PC-3 (cell line): ENCODE data around the gene LLGL2. TPM values are rescaled to one million over a fixed set of nuclear protein-coding genes. Genes with fewer than 3 reads are reported as not detected.
A peak's percentile ranks its signal among the peaks of the same experiment; 100 is the strongest.

Source experiments
- ATAC-seq: fragments of 200-7000 bp; cut with Tn5 transposase; 2 replicates; pipeline ENCODE4 v1.9.1; 2020; ENCODE audit warnings: mild to moderate bottlenecking, moderate library complexity
- BruUV-seq: library from RNA; stranded (reverse); fragments of 400-500 nt; replicated peaks from 2 replicates; lab custom pipeline; 2021; lab: Mats Ljungman, UMichigan
- CTCF ChIA-PET: fragments of 300-600 bp; sonication (Branson Sonifier 250); formaldehyde crosslinking; loops from one replicate; lab custom pipeline; 2022; ENCODE audit warnings: antibody characterized with exemption; lab: Charles Lee
- POLR2A ChIA-PET: fragments of 300-600 bp; sonication (Branson Sonifier 250); formaldehyde crosslinking; loops from one replicate; lab custom pipeline; 2022; ENCODE audit warnings: antibody characterized with exemption; ENCODE audit not compliant: unreplicated experiment; lab: Charles Lee
- DNase-seq: peaks from one replicate; pipeline ENCODE4 v3.0.0-alpha.2; 2015
- H2AFZ ChIP-seq: fragments of 300-600 bp; sonication (generic); 2 replicates; pipeline ENCODE4 v1.6.0; 2016; ENCODE audit warnings: antibody characterized with exemption, low read length
- H3F3A ChIP-seq: fragments of 300-600 bp; sonication (generic); one replicate; pipeline ENCODE4 v1.6.0; 2017; ENCODE audit warnings: antibody characterized with exemption, low read length, control low read depth, mild to moderate bottlenecking; ENCODE audit not compliant: unreplicated experiment
- H3K27ac ChIP-seq: fragments of 300-600 bp; sonication (generic); 2 replicates; pipeline ENCODE4 v1.5.1; 2016; ENCODE audit warnings: mild to moderate bottlenecking, low read length
- H3K27me3 ChIP-seq: fragments of 300-600 bp; sonication (generic); 2 replicates; pipeline ENCODE4 v1.6.1; 2016; ENCODE audit warnings: low read length, mixed read lengths
- H3K36me3 ChIP-seq: fragments of 300-600 bp; sonication (generic); 2 replicates; pipeline ENCODE4 v1.6.1; 2016; ENCODE audit warnings: low read depth, mixed run types, low read length, mixed read lengths
- H3K4me1 ChIP-seq: fragments of 300-600 bp; sonication (generic); 2 replicates; pipeline ENCODE4 v1.5.1; 2016; ENCODE audit warnings: low read length; ENCODE audit not compliant: insufficient read depth
- H3K4me2 ChIP-seq: fragments of 300-600 bp; sonication (generic); 2 replicates; pipeline ENCODE4 v1.6.0; 2016; ENCODE audit warnings: low read length
- H3K4me3 ChIP-seq: fragments of 300-600 bp; sonication (generic); 2 replicates; pipeline ENCODE4 v1.5.1; 2016; ENCODE audit warnings: mild to moderate bottlenecking, low read length, mixed read lengths
- H3K79me2 ChIP-seq: fragments of 300-600 bp; sonication (generic); 2 replicates; pipeline ENCODE4 v1.6.1; 2017; ENCODE audit warnings: low read length, mixed read lengths
- H3K9ac ChIP-seq: fragments of 300-600 bp; sonication (generic); 2 replicates; pipeline ENCODE4 v1.6.0; 2016; ENCODE audit warnings: mild to moderate bottlenecking, low read length
- H3K9me2 ChIP-seq: fragments of 300-600 bp; sonication (generic); replicated peaks from 2 replicates; pipeline ENCODE4 v1.6.1; 2016; ENCODE audit warnings: mixed run types, low read length, mixed read lengths
- H3K9me3 ChIP-seq: fragments of 300-600 bp; sonication (generic); 2 replicates; pipeline ENCODE4 v1.6.1; 2016; ENCODE audit warnings: low read length, mixed read lengths
- H4K20me1 ChIP-seq: fragments of 300-600 bp; sonication (generic); 2 replicates; pipeline ENCODE4 v1.6.1; 2016; ENCODE audit warnings: low read length, mixed read lengths
- EZH2 ChIP-seq: fragments of 300-600 bp; sonication (generic); IDR thresholded peaks from one replicate; pipeline ENCODE4 v1.6.1; 2017; ENCODE audit warnings: antibody characterized with exemption, mild to moderate bottlenecking, low read length; ENCODE audit not compliant: unreplicated experiment
- EZH2phosphoT487 ChIP-seq: fragments of 300-600 bp; sonication (generic); IDR thresholded peaks from 2 replicates; pipeline ENCODE4 v1.6.1; 2018; ENCODE audit warnings: mild to moderate bottlenecking, antibody characterized with exemption, low read length, borderline replicate concordance
- intact Hi-C: fragments of 100-400 bp; cut with micrococcal nuclease; formaldehyde crosslinking; loops from 2 replicates; pipeline ENCODE4 v1.9.0; 2023
- total RNA-seq: library from RNA; depleted of rRNA; stranded (reverse); fragments of >200 nt; gene quantifications from 2 replicates; pipeline ENCODE4 v1.2.3, GENCODE V29; 2014
- TF ChIP-seq, protein P1 (sequence below): fragments of 300-600 bp; sonication (generic); conservative IDR thresholded peaks from 2 replicates; pipeline ENCODE4 v1.5.1; 2017; ENCODE audit warnings: antibody characterized with exemption, low read depth, mild to moderate bottlenecking, low read length

The LLGL2 gene
- total RNA-seq, 1 experiment from 2014 or later, result 92.9 TPM

- H3K36me3 ChIP-seq, result no peaks in the 10 kb centered on the region; the same call in 1 of the 2 replicates
- H3K27ac ChIP-seq, result no peak within 1 kb of the TSS
- no peaks in the 10 kb centered on the region for H3F3A ChIP-seq
- no peaks in the 10 kb centered on the region for H3K9me2 ChIP-seq
- BruUV-seq, result no TSS peak
- peaks cover 57% of the 10 kb centered on the region for H3K79me2 ChIP-seq
- no peaks in the 10 kb centered on the region for H3K9me3 ChIP-seq
- DNase-seq (peak; percentile 90), ATAC-seq (peak; percentile 75)
- H3K27me3 ChIP-seq, result no peaks in the 10 kb centered on the region
- intact Hi-C loops, result loop anchor here (2.0 to 5.0 kb wide), 3 partner anchors 47 to 116 kb away; partner anchors contain the start of genes SMIM5 and TMEM94
- ChIA-PET CTCF (interaction anchor here (0.6 to 3.1 kb wide), 12 partner anchors 9 to 245 kb away, joined by 3 to 18 read pairs (median 5); partner anchors contain the start of genes LLGL2, MIF4GD and TMEM94), POLR2A (interaction anchor here (0.6 to 0.7 kb wide), 4 partner anchors 9 to 91 kb away, joined by 3 to 7 read pairs (median 5); no protein-coding TSS in a partner anchor)
- peak within 1 kb of the TSS; percentile 73 for H3K9ac ChIP-seq
- H4K20me1 ChIP-seq, result peaks cover 23% of the 10 kb centered on the region
- H3K4me3 ChIP-seq, result peak within 1 kb of the TSS; percentile 84
- TF ChIP-seq, protein P1, sequence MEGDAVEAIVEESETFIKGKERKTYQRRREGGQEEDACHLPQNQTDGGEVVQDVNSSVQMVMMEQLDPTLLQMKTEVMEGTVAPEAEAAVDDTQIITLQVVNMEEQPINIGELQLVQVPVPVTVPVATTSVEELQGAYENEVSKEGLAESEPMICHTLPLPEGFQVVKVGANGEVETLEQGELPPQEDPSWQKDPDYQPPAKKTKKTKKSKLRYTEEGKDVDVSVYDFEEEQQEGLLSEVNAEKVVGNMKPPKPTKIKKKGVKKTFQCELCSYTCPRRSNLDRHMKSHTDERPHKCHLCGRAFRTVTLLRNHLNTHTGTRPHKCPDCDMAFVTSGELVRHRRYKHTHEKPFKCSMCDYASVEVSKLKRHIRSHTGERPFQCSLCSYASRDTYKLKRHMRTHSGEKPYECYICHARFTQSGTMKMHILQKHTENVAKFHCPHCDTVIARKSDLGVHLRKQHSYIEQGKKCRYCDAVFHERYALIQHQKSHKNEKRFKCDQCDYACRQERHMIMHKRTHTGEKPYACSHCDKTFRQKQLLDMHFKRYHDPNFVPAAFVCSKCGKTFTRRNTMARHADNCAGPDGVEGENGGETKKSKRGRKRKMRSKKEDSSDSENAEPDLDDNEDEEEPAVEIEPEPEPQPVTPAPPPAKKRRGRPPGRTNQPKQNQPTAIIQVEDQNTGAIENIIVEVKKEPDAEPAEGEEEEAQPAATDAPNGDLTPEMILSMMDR, result no peak
- TF ChIP-seq EZH2phosphoT487 (no peak), EZH2 (no peak)
- H3K4me2 ChIP-seq, result peak within 1 kb of the TSS; percentile 95
- peaks cover 47% of the 10 kb centered on the region for H3K4me1 ChIP-seq
- H2AFZ ChIP-seq, result peak within 1 kb of the TSS; percentile 96
These were observed 9.3 kb upstream of the LLGL2 start, which contains the start of gene TSEN54 for GRCh38 chr17:75516255-75516618. Gene TSEN54, plus strand, starts transcription at chr17:75516528. Its CDS starts 33 bp downstream, at chr17:75516561.

DNA sequence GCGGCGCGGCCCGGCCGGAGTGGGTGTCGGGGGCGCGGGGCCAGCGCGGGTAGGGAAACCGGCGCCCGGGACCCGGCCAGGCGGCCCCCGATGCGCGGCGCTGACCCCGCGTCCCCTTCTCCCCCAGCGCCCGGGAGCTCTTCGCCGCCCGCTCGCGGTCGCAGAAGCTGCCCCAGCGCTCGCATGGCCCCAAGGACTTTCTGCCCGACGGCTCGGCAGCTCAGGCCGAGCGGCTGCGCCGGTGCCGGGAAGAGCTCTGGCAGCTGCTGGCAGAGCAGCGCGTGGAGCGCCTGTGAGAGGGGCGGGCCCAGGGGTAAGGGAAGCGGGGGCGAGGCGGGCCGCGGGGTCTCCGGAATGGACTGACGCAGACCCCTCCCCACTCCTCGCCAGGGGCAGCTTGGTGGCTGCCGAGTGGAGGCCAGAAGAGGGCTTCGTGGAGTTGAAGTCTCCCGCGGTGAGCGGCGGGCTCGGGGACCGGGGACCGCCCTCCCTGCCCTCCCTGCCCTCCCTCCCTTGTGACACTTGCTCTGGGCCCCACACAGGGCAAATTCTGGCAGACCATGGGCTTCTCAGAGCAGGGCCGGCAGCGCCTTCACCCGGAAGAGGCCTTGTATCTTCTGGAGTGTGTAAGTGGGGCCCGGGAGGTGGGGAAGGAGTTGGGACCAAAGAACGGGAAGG is 8.7 kb upstream of the LLGL2 start:
- ChIA-PET POLR2A (interaction anchor here (0.6 to 0.7 kb wide), 3 partner anchors 8 to 92 kb away, joined by 3 to 7 read pairs (median 4); no protein-coding TSS in a partner anchor), CTCF (interaction anchor here (0.6 to 3.1 kb wide), 14 partner anchors 9 to 249 kb away, joined by 3 to 18 read pairs (median 5); partner anchors contain the start of genes LLGL2, MIF4GD and TMEM94)
- TF ChIP-seq EZH2phosphoT487, result no peak
- no peak for TF ChIP-seq EZH2
- TF ChIP-seq, protein P1, result no peak
- Histone ChIP-seq H3K79me2 (peaks cover 52% of the 10 kb centered on the region), H3K9me2 (no peaks in the 10 kb centered on the region), H3F3A (no peaks in the 10 kb centered on the region), H4K20me1 (peaks cover 18% of the 10 kb centered on the region), H2AFZ (peak overlapping the region; percentile 80), H3K9me3 (no peaks in the 10 kb centered on the region), H3K36me3 (no peaks in the 10 kb centered on the region; the same call in 1 of the 2 replicates), H3K4me3 (peak overlapping the region; percentile 84), H3K4me1 (peaks cover 42% of the 10 kb centered on the region), H3K9ac (peak overlapping the region; percentile 71), H3K27ac (no peak overlapping the region), H3K27me3 (no peaks in the 10 kb centered on the region), H3K4me2 (peak overlapping the region; percentile 95)
- ATAC-seq, result peak; percentile 4
- no TSS peak for BruUV-seq
- intact Hi-C loops, result loop anchor here (2.0 to 5.0 kb wide), 3 partner anchors 46 to 116 kb away; partner anchors contain the start of genes SMIM5 and TMEM94
- DNase-seq, result peak; percentile 21
